HuH-7 (cell line): ENCODE measurements around the gene TICAM2.

ENCODE experiments used
- DNase-seq: peaks from one replicate; pipeline ENCODE4 v3.0.0; 2011; ENCODE audit warnings: low spot score

Gene TICAM2

GRCh38 chr5:115568668-115569067 is 33.6 kb downstream of the TICAM2 start:
- DNase-seq: no peak

DNA sequence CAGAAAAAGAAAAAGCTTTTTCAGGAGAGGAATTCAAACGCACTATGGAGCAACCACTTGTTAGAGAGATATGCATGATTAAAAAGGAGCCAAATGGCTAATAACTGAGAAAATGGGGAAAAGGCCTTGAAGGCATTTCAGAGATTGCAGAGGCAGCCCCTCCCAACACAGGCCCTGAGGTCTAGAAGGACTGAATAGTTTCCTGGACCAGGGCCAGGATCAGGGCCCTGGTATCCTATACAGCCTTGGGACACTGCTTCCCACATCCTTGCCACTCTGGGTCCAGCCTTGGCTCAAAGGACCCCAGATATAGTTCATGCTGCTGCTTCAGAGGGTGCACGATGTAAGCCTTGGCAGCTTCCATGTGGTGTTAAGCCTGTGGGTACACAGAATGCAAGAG is 37.0 kb downstream of the TICAM2 start:
- no peak for DNase-seq

- no peak for DNase-seq
These were observed 41.1 kb downstream of the TICAM2 start for GRCh38 chr5:115561176-115561575.

- DNase-seq: no peak
These were observed 42.8 kb downstream of the TICAM2 start for GRCh38 chr5:115559524-115559923.

GRCh38 chr5:115558388-115558956 is 43.8 kb downstream of the TICAM2 start:
- no peak for DNase-seq

DNA sequence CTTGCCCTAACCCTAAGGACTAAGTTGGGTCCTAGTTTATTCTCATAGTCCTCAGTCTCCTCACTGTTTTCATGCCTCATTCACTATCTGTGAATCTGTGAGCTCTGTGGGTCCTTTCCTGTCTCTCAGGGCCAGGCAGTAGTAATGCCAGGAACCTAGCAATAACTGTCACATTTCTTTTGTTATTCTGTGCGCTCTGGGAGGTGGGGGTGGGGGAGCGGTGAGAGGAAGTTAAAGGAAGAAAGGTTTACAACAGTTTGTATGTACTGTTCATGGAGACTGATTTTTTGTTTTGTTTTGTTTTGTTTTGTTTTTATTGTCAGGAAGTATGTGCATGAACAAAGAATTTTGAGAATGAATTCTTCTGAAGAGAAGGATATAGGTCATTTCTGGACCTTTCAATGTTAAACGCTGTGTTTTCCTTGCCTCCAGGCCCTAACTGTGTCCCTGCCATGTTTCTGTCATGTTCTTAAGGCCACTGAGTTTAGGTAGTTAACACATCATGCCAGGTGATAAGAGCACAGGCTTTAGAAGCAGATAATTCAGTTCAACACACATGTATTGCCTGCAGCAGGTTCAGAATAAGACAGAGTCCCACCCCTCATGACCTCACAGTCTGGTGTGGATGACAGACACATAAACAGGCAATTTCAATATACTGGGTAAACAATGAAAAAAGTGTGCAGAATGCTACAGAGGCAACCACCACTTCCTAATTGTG is 44.5 kb downstream of the TICAM2 start:
- DNase-seq: peak; percentile 12

DNA sequence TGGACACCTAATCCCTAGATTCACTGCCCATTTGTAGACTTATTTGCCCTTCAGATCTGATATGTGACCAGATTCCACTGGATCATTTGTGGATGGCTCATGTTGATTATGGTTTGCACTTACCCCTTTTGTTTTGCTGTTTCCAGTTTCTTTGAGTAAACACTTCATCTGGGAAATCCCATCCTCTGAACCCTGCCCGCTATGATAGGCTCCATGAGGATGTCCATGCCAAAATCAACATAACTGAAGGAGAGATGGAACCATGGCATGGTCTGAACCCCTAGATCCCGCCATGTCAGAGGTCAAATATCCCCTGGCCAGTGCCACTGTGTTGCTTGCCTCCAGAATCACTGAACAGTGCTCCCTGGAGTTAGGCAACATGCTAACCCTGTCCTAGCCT is 46.0 kb downstream of the TICAM2 start:
- no peak for DNase-seq

GRCh38 chr5:115555084-115555633 is 47.1 kb downstream of the TICAM2 start:
- DNase-seq: no peak

- DNase-seq: no peak
These were observed 49.2 kb downstream of the TICAM2 start for GRCh38 chr5:115553082-115553481.

DNA sequence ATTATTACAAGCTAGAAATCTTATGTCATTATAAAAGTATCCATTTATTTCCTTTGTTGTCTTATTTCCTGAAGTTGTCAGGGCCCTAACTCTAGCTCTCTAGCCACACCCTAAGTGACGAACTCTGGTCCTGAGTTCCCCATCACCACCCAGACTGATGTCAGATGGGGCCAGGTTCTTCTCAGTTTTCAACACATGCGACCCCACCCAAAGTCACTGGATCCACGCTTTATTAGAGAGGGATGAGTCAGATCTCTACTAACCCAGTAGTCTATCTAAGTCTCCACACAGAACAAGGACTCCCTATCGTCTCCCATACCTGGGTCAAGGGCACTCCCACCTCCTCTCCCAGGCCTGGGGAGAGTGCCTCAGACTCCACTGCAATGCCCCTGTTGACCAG is 50.9 kb downstream of the TICAM2 start:
- DNase-seq: no peak

DNA sequence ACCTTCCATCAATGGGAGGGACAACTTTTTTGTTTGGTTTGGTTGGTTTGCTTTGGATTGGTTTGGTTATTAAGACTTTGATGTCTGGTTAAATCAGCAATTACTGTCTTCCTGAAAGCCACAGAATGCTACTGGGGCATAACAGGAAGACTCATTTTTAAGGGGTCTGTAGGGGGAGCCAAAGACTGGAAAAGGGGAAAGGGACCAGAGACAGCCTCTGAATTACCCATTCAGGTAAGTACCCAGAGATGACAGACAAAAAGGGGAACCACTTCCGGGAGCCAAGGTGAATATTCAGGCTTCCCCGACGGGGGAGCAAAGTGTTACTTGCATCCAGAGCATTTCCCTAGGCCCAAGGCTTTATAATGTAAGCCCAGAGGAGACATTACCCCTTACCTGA is 53.1 kb downstream of the TICAM2 start:
- DNase-seq: no peak

DNA sequence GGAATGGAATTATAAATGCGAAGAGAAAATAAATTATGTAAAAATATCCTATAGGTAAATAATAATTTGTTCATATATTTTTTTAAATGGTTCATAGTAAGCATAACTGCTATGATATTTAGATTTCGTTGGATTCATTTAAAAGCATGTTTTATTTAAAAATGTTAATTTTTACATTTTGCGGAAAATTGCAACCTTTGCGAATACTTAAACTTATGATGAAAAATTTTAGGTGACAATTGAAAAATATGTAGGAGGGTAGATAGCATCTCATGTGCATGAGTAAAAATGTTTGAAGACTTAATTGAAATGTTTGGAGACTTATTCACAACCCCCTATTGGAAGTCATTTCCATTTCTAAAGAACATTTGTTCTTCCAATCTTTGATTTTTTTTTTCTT is 53.6 kb downstream of the TICAM2 start:
- DNase-seq: no peak

- no peak for DNase-seq
These were observed 56.9 kb downstream of the TICAM2 start for GRCh38 chr5:115545351-115545882.

GRCh38 chr5:115544436-115545350 is 57.6 kb downstream of the TICAM2 start, which contains the start of gene FEM1C:
FEM1C (minus strand) TSS chr5:115544775; CDS start chr5:115543493, 1,282 bp downstream.
- DNase-seq: peak; percentile 87

GRCh38 chr5:115544043-115544435 is 58.2 kb downstream of the TICAM2 start:
- peak; percentile 6 for DNase-seq

- DNase-seq: peak; percentile 27
These were observed 58.8 kb downstream of the TICAM2 start for GRCh38 chr5:115543365-115544042.

GRCh38 chr5:115542651-115543364 is 59.5 kb downstream of the TICAM2 start:
- DNase-seq: no peak

DNA sequence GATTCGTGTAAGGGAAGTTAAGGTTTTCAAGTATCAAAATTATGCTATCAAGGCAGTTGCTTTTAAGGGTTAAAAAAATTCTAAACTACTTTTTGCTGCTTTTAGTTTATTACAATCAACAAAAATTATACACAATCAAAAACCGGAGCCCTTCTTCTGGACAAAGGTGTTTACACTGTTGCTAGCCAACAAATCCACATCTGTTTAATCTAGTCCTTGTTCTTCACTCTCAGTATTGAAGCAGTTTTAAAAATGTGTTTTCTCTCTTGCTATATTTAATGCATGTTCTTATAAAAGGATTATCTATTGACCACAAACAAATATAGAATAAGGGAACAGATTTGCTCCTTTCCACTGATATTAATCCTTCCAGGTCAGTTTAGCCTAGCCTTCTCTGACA is 60.2 kb downstream of the TICAM2 start:
- no peak for DNase-seq

DNA sequence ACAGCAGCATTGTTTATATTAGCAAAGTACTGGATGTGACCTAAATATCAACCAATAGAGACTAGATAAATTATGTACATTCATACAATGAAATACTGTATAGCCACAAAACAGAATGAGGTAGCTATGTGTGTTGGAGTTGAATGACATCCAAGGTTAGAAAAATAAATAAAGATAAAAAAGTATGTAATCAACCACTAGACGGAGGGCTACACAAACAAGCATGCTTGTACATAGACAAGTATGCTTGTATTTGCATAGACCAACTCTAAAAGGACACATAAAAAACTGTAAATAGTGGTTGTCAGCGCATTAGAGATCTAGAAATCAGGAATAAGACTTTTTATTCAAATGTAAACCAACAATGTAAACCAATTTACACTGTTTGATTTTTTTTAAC is 60.7 kb downstream of the TICAM2 start:
- DNase-seq: no peak

GRCh38 chr5:115535479-115536035 is 66.7 kb downstream of the TICAM2 start:
- DNase-seq: no peak

DNA sequence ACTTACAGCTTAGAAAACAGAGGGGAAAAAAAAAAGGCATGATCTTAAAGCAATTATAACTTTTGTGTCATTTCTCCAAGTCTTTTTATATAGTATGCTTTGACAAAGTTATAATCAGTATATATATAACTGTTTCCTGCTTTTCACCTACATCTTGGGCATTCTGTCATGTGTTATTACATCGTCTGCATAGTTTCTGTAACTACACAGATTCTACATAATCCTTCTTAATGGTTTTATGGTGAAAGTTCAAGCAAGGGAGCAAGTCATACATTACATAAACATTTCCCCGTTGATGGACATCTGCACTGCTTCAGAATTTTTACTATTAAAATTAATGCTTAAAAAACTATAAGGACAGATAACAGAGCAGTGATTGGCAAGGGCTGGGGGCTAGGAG is 69.8 kb downstream of the TICAM2 start:
- no peak for DNase-seq
